Rectal smooth muscle tissue (tissue), 1 donor: ENCODE data around the gene UNC5C.

ENCODE experiments used
- H3K27ac ChIP-seq: one replicate; pipeline ENCODE4 v1.7.0; 2013; ENCODE audit warnings: low read depth, low read length, inconsistent platforms
- H3K27me3 ChIP-seq: one replicate; pipeline ENCODE4 v1.7.0; 2013; ENCODE audit warnings: low read length; ENCODE audit not compliant: control insufficient read depth, insufficient read depth
- H3K36me3 ChIP-seq: one replicate; pipeline ENCODE4 v1.7.0; 2013; ENCODE audit warnings: low read length; ENCODE audit not compliant: control insufficient read depth, insufficient read depth
- H3K4me1 ChIP-seq: one replicate; pipeline ENCODE4 v1.7.0; 2013; ENCODE audit warnings: low read length; ENCODE audit not compliant: control insufficient read depth, insufficient read depth
- H3K4me3 ChIP-seq: one replicate; pipeline ENCODE4 v1.7.0; 2013; ENCODE audit warnings: low read length
- H3K9ac ChIP-seq: one replicate; pipeline ENCODE4 v1.7.0; 2013; ENCODE audit warnings: low read length

The UNC5C gene

GRCh38 chr4:95508421-95508820 is 40.4 kb downstream of the UNC5C start:
- no peak overlapping the region for H3K4me3 ChIP-seq
- H3K9ac ChIP-seq = no peak overlapping the region
- no peaks in the 10 kb centered on the region for H3K27me3 ChIP-seq
- H3K27ac ChIP-seq = no peak overlapping the region
- no peaks in the 10 kb centered on the region for H3K4me1 ChIP-seq
- H3K36me3 ChIP-seq = no peaks in the 10 kb centered on the region

- H3K9ac ChIP-seq = no peak overlapping the region
- H3K4me3 ChIP-seq = no peak overlapping the region
- no peaks in the 10 kb centered on the region for H3K4me1 ChIP-seq
- no peaks in the 10 kb centered on the region for H3K36me3 ChIP-seq
- H3K27me3 ChIP-seq = no peaks in the 10 kb centered on the region
- no peak overlapping the region for H3K27ac ChIP-seq
Measured at GRCh38 chr4:95507561-95507960, 41.2 kb downstream of the UNC5C start.

- Histone ChIP-seq H3K27me3 (no peaks in the 10 kb centered on the region), H3K4me1 (no peaks in the 10 kb centered on the region), H3K4me3 (no peak overlapping the region), H3K27ac (no peak overlapping the region), H3K36me3 (no peaks in the 10 kb centered on the region), H3K9ac (no peak overlapping the region)
Measured at GRCh38 chr4:95507147-95507546, 41.6 kb downstream of the UNC5C start.

- Histone ChIP-seq H3K4me1 (no peaks in the 10 kb centered on the region), H3K27ac (no peak overlapping the region), H3K36me3 (no peaks in the 10 kb centered on the region), H3K4me3 (no peak overlapping the region), H3K27me3 (no peaks in the 10 kb centered on the region), H3K9ac (no peak overlapping the region)
Measured at GRCh38 chr4:95506264-95506663, 42.5 kb downstream of the UNC5C start.

GRCh38 chr4:95505799-95506198 is 43.0 kb downstream of the UNC5C start:
- no peak overlapping the region for H3K4me3 ChIP-seq
- H3K27ac ChIP-seq = no peak overlapping the region
- H3K9ac ChIP-seq = no peak overlapping the region
- H3K27me3 ChIP-seq = no peaks in the 10 kb centered on the region
- no peaks in the 10 kb centered on the region for H3K36me3 ChIP-seq
- no peaks in the 10 kb centered on the region for H3K4me1 ChIP-seq

- no peaks in the 10 kb centered on the region for H3K36me3 ChIP-seq
- H3K4me1 ChIP-seq = no peaks in the 10 kb centered on the region
- H3K27me3 ChIP-seq = no peaks in the 10 kb centered on the region
- H3K27ac ChIP-seq = no peak overlapping the region
- no peak overlapping the region for H3K4me3 ChIP-seq
- H3K9ac ChIP-seq = no peak overlapping the region
Measured at GRCh38 chr4:95505151-95505550, 43.6 kb downstream of the UNC5C start.

GRCh38 chr4:95504501-95504900 is 44.3 kb downstream of the UNC5C start:
- no peaks in the 10 kb centered on the region for H3K27me3 ChIP-seq
- H3K4me3 ChIP-seq = no peak overlapping the region
- H3K9ac ChIP-seq = no peak overlapping the region
- H3K27ac ChIP-seq = no peak overlapping the region
- no peaks in the 10 kb centered on the region for H3K4me1 ChIP-seq
- no peaks in the 10 kb centered on the region for H3K36me3 ChIP-seq

- Histone ChIP-seq H3K27me3 (no peaks in the 10 kb centered on the region), H3K4me1 (no peaks in the 10 kb centered on the region), H3K36me3 (no peaks in the 10 kb centered on the region), H3K27ac (no peak overlapping the region), H3K4me3 (no peak overlapping the region), H3K9ac (no peak overlapping the region)
Measured at GRCh38 chr4:95500361-95500760, 48.4 kb downstream of the UNC5C start.

GRCh38 chr4:95499291-95499696 is 49.5 kb downstream of the UNC5C start:
- no peaks in the 10 kb centered on the region for H3K27me3 ChIP-seq
- no peak overlapping the region for H3K4me3 ChIP-seq
- no peaks in the 10 kb centered on the region for H3K4me1 ChIP-seq
- H3K9ac ChIP-seq = no peak overlapping the region
- H3K36me3 ChIP-seq = no peaks in the 10 kb centered on the region
- H3K27ac ChIP-seq = no peak overlapping the region

- no peaks in the 10 kb centered on the region for H3K27me3 ChIP-seq
- no peak overlapping the region for H3K27ac ChIP-seq
- H3K4me3 ChIP-seq = no peak overlapping the region
- H3K4me1 ChIP-seq = no peaks in the 10 kb centered on the region
- no peak overlapping the region for H3K9ac ChIP-seq
- H3K36me3 ChIP-seq = no peaks in the 10 kb centered on the region
Measured at GRCh38 chr4:95494186-95494585, 54.6 kb downstream of the UNC5C start.

GRCh38 chr4:95478679-95479078 is 70.1 kb downstream of the UNC5C start:
- Histone ChIP-seq H3K36me3 (no peaks in the 10 kb centered on the region), H3K9ac (no peak overlapping the region), H3K4me3 (no peak overlapping the region), H3K27me3 (no peaks in the 10 kb centered on the region), H3K4me1 (no peaks in the 10 kb centered on the region), H3K27ac (no peak overlapping the region)

- H3K4me3 ChIP-seq = no peak overlapping the region
- H3K9ac ChIP-seq = no peak overlapping the region
- no peak overlapping the region for H3K27ac ChIP-seq
- no peaks in the 10 kb centered on the region for H3K4me1 ChIP-seq
- no peaks in the 10 kb centered on the region for H3K36me3 ChIP-seq
- no peaks in the 10 kb centered on the region for H3K27me3 ChIP-seq
Measured at GRCh38 chr4:95476121-95476520, 72.7 kb downstream of the UNC5C start.

GRCh38 chr4:95472534-95472933 is 76.2 kb downstream of the UNC5C start:
- Histone ChIP-seq H3K27me3 (no peaks in the 10 kb centered on the region), H3K4me3 (no peak overlapping the region), H3K27ac (no peak overlapping the region), H3K9ac (no peak overlapping the region), H3K36me3 (no peaks in the 10 kb centered on the region), H3K4me1 (no peaks in the 10 kb centered on the region)
